Natural killer cell treated with Interleukin-12 subunit alpha and Interleukin-12 subunit beta and Interleukin-15 and Interleukin-18, amount 100 ng/mL, for 72 hours (primary cell): ENCODE measurements around the gene UNKL. TPM values are rescaled to one million over a fixed set of nuclear protein-coding genes. Genes with fewer than 3 reads are reported as not detected.

Source experiments
- ATAC-seq, 2 donors: fragments of 150-1000 bp; cut with Tn5 transposase in 1 of 2; sonication (Bioruptor Pico), chemical (Tn5 transposase) in 1 of 2; 2 replicates each; pipeline ENCODE4 v1.10.0; 2021
- DNase-seq: peaks from one replicate; pipeline ENCODE4 v3.0.0; 2022; ENCODE audit warnings: low spot score
- H3K27ac Mint-ChIP-seq, 2 donors: 1 replicate in 1 of 2; 2 replicates in 1 of 2; pipeline ENCODE4 v1.8.0; 2022; ENCODE audit warnings: mixed read lengths in 2 of 2, mild to moderate bottlenecking in 1 of 2, moderate library complexity in 1 of 2
- H3K27me3 Mint-ChIP-seq, 2 donors: 1 replicate in 1 of 2; 2 replicates in 1 of 2; pipeline ENCODE4 v1.8.0; 2022; ENCODE audit warnings: mixed read lengths in 2 of 2
- H3K36me3 Mint-ChIP-seq: one replicate; pipeline ENCODE4 v1.8.0; 2022; ENCODE audit warnings: mixed read lengths
- H3K4me1 Mint-ChIP-seq, 2 donors: 1 replicate in 1 of 2; 2 replicates in 1 of 2; pipeline ENCODE4 v1.8.0; 2022; ENCODE audit warnings: low read depth in 2 of 2, mixed read lengths in 2 of 2, mild to moderate bottlenecking in 1 of 2
- H3K4me3 Mint-ChIP-seq: one replicate; pipeline ENCODE4 v1.8.0; 2022; ENCODE audit warnings: mixed read lengths
- H3K9me3 Mint-ChIP-seq: 2 replicates; pipeline ENCODE4 v1.8.0; 2022; ENCODE audit warnings: mixed read lengths
- total RNA-seq, 2 donors: library from RNA; stranded (reverse); gene quantifications; one replicate each; pipeline ENCODE4 v1.2.3, GENCODE V29; 2022

UNKL gene
- total RNA-seq, 2 donors from 2014 or later = 25.4 to 72.1 TPM

- ATAC-seq = peak; percentile 59 to 64
- Mint-ChIP-seq H3K36me3 (no peaks in the 10 kb centered on the region), H3K4me1 (peaks cover 0 to 7% of the 10 kb centered on the region in 2 donors), H3K9me3 (no peaks in the 10 kb centered on the region), H3K27ac (peak overlapping the region; percentile 35 to 39), H3K27me3 (no peaks in the 10 kb centered on the region), H3K4me3 (peak overlapping the region; percentile 63)
- no peak for DNase-seq
Observed at GRCh38 chr16:1413684-1414531, 596 bp downstream of the UNKL start.

DNA sequence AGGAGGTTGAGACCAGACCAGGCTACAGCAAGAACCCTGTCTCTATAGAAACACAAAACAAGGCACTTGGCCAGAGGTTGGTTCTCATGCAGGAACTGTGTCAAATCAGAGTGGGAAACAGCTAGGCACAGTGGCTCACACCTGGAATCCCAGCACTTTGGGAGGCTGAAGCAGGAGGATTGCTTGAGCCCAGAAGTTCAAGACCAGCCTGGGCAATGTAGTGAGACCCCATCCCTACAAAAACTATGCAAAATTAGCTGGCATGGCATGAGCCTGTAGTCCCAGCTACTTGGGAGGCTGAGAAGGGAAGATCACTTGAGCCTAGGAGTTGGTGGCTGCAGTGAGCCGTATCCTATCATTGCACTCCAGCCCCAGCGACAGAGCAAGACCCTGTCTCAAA, 1.7 kb downstream of the UNKL start:
- H3K36me3 Mint-ChIP-seq = no peaks in the 10 kb centered on the region
- no peak for ATAC-seq
- no peak for DNase-seq
- H3K4me1 Mint-ChIP-seq = peaks cover 0 to 10% of the 10 kb centered on the region in 2 donors
- no peaks in the 10 kb centered on the region for H3K27me3 Mint-ChIP-seq
- H3K4me3 Mint-ChIP-seq = peak overlapping the region; percentile 38
- H3K9me3 Mint-ChIP-seq = no peaks in the 10 kb centered on the region
- peak overlapping the region in 1 of 2 donors; percentile 35 for H3K27ac Mint-ChIP-seq

- Mint-ChIP-seq H3K27ac (peak overlapping the region in 1 of 2 donors; percentile 21), H3K27me3 (no peaks in the 10 kb centered on the region), H3K4me1 (peaks cover 0 to 7% of the 10 kb centered on the region in 2 donors), H3K4me3 (peak overlapping the region; percentile 81), H3K36me3 (no peaks in the 10 kb centered on the region), H3K9me3 (no peaks in the 10 kb centered on the region)
- peak; percentile 97 for ATAC-seq
- DNase-seq = peak; percentile 95
Observed at GRCh38 chr16:1408171-1408837, 6.2 kb downstream of the UNKL start.

GRCh38 chr16:1407753-1408152, 6.8 kb downstream of the UNKL start:
- H3K4me3 Mint-ChIP-seq = peak overlapping the region; percentile 81

GRCh38 chr16:1403733-1404132, 10.8 kb downstream of the UNKL start:
- no peaks in the 10 kb centered on the region for H3K27me3 Mint-ChIP-seq
- DNase-seq (no peak), ATAC-seq (no peak)
- no peak overlapping the region for H3K4me3 Mint-ChIP-seq
- peaks cover 0 to 10% of the 10 kb centered on the region in 2 donors for H3K4me1 Mint-ChIP-seq
- H3K36me3 Mint-ChIP-seq = no peaks in the 10 kb centered on the region
- H3K27ac Mint-ChIP-seq = no peak overlapping the region
- H3K9me3 Mint-ChIP-seq = no peaks in the 10 kb centered on the region

More at GRCh38 chr16:1407753-1408152, 6.8 kb downstream of the UNKL start:
- Mint-ChIP-seq H3K9me3 (no peaks in the 10 kb centered on the region), H3K36me3 (no peaks in the 10 kb centered on the region), H3K27me3 (no peaks in the 10 kb centered on the region), H3K27ac (peak overlapping the region in 1 of 2 donors; percentile 21), H3K4me1 (peaks cover 0 to 7% of the 10 kb centered on the region in 2 donors)
- DNase-seq (no peak), ATAC-seq (no peak)

- Mint-ChIP-seq H3K27me3 (no peaks in the 10 kb centered on the region), H3K9me3 (no peaks in the 10 kb centered on the region), H3K27ac (no peak overlapping the region), H3K4me3 (no peak overlapping the region), H3K4me1 (peaks cover 0 to 7% of the 10 kb centered on the region in 2 donors), H3K36me3 (no peaks in the 10 kb centered on the region)
- ATAC-seq (no peak), DNase-seq (no peak)
Observed at GRCh38 chr16:1403036-1403435, 11.5 kb downstream of the UNKL start.

DNA sequence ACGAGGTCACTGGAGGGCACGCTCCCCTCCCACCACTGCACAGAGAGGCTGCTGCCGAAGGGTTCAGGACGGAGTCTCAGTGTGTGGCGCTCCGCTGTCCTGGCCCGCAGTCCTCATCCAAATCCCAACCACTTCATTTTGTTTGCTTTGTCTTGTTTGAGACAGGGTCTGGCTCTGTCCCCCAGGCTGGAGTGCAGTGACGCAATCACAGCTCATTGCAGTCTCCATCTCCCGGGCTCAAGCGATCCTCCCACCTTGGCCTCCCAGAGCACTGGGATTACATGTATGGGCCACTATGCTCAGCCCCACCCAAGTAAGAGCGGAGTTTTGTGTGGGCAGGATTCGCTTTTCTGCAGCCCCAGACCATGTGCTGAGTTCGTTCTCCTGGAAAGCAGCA, 12.7 kb downstream of the UNKL start:
- H3K9me3 Mint-ChIP-seq = no peaks in the 10 kb centered on the region
- ATAC-seq (no peak), DNase-seq (no peak)
- H3K4me3 Mint-ChIP-seq = no peak overlapping the region
- H3K36me3 Mint-ChIP-seq = no peaks in the 10 kb centered on the region
- peak overlapping the region in 1 of 2 donors; percentile 33 for H3K27ac Mint-ChIP-seq
- H3K27me3 Mint-ChIP-seq = no peaks in the 10 kb centered on the region
- peaks cover 0 to 7% of the 10 kb centered on the region in 2 donors for H3K4me1 Mint-ChIP-seq

DNA sequence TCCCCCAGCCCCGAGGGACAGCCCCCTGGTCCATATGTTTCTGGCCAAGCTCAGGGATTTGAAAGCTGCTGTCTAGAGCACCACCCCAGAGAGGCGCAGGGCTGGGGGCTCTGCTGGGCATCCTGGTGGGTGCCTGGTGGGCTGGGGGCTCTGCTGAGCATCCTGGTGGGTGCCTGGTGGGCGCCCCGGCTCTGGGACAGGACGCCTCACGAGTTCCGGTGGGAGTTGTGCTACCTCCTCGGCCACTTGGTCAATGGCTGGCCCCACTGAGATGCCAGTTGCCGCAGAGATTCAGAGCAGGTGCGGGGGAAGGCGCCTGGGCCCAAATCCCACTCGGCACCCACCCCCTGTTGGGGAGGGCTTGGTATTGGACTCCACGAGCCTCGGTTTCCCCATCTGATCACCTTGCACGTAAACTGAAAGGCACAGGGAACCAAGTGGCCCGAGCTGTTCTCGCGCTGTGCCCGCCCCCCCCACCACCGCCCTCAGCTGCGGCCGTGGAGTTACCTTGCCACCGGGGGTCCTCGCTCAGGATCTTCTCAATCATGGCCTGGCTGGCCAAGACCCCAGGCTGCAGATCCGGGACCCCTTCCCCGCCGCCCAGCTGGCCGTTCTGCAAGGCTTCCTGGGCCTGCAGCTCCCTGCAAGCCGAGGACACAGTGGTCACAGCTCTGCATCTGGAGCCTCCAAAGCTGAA, 13.3 kb downstream of the UNKL start:
- no peak for DNase-seq
- H3K27ac Mint-ChIP-seq = no peak overlapping the region
- H3K9me3 Mint-ChIP-seq = no peaks in the 10 kb centered on the region
- no peaks in the 10 kb centered on the region for H3K36me3 Mint-ChIP-seq
- ATAC-seq = no peak
- no peak overlapping the region for H3K4me3 Mint-ChIP-seq
- peaks cover 0 to 7% of the 10 kb centered on the region in 2 donors for H3K4me1 Mint-ChIP-seq
- H3K27me3 Mint-ChIP-seq = no peaks in the 10 kb centered on the region

- H3K4me3 Mint-ChIP-seq = no peak overlapping the region
Observed at GRCh38 chr16:1398826-1399581, 15.5 kb downstream of the UNKL start.

GRCh38 chr16:1398351-1398750, 16.2 kb downstream of the UNKL start:
- DNase-seq (no peak), ATAC-seq (no peak)
- Mint-ChIP-seq H3K27me3 (no peaks in the 10 kb centered on the region), H3K27ac (no peak overlapping the region), H3K4me3 (no peak overlapping the region), H3K36me3 (no peaks in the 10 kb centered on the region), H3K4me1 (peaks cover 0 to 5% of the 10 kb centered on the region in 2 donors), H3K9me3 (no peaks in the 10 kb centered on the region)

More at GRCh38 chr16:1398826-1399581, 15.5 kb downstream of the UNKL start:
- no peaks in the 10 kb centered on the region for H3K9me3 Mint-ChIP-seq
- peaks cover 0 to 7% of the 10 kb centered on the region in 2 donors for H3K4me1 Mint-ChIP-seq
- no peak overlapping the region for H3K27ac Mint-ChIP-seq
- DNase-seq (no peak), ATAC-seq (peak in 1 of 2 donors; percentile 28)
- no peaks in the 10 kb centered on the region for H3K36me3 Mint-ChIP-seq
- no peaks in the 10 kb centered on the region for H3K27me3 Mint-ChIP-seq

DNA sequence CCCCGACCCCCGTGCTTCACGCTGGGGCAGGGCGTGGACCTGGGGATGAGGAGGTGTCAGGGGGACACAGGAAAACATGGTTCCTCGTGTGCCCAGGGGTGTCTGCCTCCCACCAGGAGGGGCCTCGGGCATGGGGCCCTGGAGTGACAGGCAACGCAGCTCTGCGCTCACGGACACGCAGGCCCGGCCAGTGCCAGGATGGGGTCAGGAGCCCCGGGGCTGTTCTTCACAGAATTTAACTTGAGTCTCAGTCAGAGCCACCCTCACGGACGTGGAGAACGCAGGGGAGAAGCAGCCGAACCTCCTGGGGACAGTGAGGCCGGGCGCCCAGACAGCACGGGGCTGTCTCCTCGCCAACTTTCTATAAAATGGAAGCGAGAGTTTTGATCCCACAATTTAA, 16.7 kb downstream of the UNKL start:
- Mint-ChIP-seq H3K36me3 (no peaks in the 10 kb centered on the region), H3K4me1 (peaks cover 0 to 3% of the 10 kb centered on the region in 2 donors), H3K27me3 (no peaks in the 10 kb centered on the region), H3K27ac (no peak overlapping the region), H3K9me3 (no peaks in the 10 kb centered on the region), H3K4me3 (no peak overlapping the region)
- no peak for DNase-seq
- ATAC-seq = no peak

DNA sequence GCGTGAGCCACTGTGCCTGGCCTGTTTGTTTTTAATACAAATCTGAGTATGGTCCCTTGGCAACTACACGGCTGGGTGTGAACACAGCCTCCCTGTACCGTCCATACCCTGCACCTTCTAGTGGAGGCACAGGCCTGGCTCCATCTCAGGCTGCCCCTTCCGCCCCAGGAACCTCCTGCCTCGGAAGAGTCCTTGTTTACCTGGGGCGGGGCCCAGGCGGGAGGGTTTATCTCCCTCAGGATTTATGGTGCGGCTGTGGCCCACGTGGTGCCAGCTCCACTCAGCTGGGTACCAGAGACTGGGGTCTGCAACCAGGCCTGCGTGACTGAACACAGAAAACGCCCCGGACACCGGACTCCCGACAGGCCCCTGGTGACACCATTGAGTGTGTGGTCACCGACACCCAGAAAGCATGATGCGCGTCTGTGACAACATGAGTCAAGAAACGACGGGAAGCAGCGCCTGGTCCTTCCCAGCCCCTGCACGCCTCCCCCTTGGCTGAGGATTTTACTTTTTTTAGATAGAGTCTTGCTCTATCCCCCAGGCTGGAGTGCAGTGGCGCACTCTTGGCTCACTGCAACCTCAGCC, 19.0 kb downstream of the UNKL start:
- ATAC-seq (no peak), DNase-seq (no peak)
- Mint-ChIP-seq H3K9me3 (no peaks in the 10 kb centered on the region), H3K4me1 (no peaks in the 10 kb centered on the region), H3K27me3 (no peaks in the 10 kb centered on the region), H3K36me3 (no peaks in the 10 kb centered on the region), H3K27ac (no peak overlapping the region), H3K4me3 (no peak overlapping the region)

- H3K4me1 Mint-ChIP-seq = no peaks in the 10 kb centered on the region
- no peaks in the 10 kb centered on the region for H3K9me3 Mint-ChIP-seq
- no peaks in the 10 kb centered on the region for H3K36me3 Mint-ChIP-seq
- no peaks in the 10 kb centered on the region for H3K27me3 Mint-ChIP-seq
- no peak overlapping the region for H3K4me3 Mint-ChIP-seq
- DNase-seq = no peak
- no peak for ATAC-seq
- H3K27ac Mint-ChIP-seq = no peak overlapping the region
Observed at GRCh38 chr16:1394367-1394951, 20.0 kb downstream of the UNKL start.
